GM20000 (cell line): ENCODE measurements around the gene FKBP5.
"Not testable (repeated sequence)": the region's sequence is repeated elsewhere in the genome, so short reads cannot be mapped to it uniquely, and the experiment has no call there.

ENCODE experiments used
- DNase-seq: peaks from one replicate; pipeline ENCODE4 v3.0.0; 2012; ENCODE audit warnings: low spot score
- TF ChIP-seq, protein P1 (sequence below): IDR thresholded peaks from 2 replicates; pipeline ENCODE4 v1.5.1; 2012; ENCODE audit warnings: mild to moderate bottlenecking, control low read depth; ENCODE audit errors: extremely low read depth, missing control alignments

FKBP5 gene

DNA sequence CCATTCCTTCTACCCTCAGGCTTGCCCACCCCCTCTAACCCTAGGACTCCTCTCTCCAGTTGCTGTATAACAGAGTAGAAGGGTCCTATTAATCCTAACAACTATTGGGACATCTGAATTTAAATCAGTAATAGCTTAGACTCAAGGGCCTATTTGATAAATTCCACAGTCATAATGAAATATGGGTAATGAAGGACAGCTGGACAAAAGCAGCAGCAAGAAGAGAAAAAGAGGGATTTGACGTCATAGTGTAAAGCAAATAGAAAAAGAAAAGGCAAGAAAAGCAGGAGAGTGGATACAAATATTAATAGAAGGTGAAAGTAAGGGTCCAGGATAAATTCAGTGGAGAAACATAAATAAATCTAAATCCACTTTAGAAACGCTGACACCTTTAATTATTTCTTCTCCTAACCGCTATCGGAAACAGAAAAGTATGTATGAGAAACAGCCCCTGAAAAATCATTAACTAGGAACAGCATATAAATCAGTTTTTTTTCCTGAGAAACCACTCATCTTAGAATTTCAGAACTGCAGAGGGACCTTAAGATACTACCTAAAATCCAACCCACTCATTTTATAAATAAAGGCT, 12.8 kb downstream of the FKBP5 start:
- DNase-seq, result no peak
- TF ChIP-seq, protein P1, sequence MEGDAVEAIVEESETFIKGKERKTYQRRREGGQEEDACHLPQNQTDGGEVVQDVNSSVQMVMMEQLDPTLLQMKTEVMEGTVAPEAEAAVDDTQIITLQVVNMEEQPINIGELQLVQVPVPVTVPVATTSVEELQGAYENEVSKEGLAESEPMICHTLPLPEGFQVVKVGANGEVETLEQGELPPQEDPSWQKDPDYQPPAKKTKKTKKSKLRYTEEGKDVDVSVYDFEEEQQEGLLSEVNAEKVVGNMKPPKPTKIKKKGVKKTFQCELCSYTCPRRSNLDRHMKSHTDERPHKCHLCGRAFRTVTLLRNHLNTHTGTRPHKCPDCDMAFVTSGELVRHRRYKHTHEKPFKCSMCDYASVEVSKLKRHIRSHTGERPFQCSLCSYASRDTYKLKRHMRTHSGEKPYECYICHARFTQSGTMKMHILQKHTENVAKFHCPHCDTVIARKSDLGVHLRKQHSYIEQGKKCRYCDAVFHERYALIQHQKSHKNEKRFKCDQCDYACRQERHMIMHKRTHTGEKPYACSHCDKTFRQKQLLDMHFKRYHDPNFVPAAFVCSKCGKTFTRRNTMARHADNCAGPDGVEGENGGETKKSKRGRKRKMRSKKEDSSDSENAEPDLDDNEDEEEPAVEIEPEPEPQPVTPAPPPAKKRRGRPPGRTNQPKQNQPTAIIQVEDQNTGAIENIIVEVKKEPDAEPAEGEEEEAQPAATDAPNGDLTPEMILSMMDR, result no peak

DNA sequence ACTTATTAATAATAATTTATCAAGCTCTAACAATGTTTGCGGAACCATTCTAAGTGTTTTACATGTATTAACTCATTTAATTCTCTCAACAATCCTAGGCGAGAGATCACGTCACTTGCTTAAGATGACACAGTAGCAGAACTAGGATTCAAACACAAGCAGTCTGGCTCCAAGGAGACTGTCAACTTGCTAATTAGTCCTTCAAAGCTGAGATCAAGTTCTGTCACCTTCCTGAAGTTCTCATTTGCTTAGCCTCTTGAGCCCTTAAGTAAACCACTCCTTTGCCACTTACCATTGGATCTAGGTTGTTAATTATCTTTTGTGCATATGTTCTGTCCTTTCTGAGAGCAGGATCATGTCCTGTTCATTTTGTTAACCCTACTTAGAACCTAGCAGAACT, 14.1 kb downstream of the FKBP5 start:
- TF ChIP-seq, protein P1, result no peak
- no peak for DNase-seq

DNA sequence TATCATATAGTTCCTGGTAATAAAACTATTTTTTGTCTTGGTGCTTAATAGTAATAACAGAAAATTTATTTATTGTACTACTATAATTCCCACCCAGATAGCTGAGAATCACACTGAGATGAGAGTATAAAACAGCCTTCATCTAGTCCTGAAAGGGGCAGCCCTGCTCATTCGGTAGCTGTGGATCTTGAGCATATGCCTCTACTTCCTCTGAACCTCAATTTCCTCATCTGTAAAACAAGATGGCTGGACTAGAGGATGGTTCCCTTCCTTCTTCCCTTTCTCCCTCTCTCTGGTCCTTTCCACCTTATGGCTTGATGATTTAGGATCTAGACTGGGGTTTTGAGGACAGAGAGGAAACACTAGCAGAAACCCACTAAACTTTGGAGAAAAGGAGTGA, 15.0 kb downstream of the FKBP5 start:
- TF ChIP-seq, protein P1, result no peak
- no peak for DNase-seq

DNA sequence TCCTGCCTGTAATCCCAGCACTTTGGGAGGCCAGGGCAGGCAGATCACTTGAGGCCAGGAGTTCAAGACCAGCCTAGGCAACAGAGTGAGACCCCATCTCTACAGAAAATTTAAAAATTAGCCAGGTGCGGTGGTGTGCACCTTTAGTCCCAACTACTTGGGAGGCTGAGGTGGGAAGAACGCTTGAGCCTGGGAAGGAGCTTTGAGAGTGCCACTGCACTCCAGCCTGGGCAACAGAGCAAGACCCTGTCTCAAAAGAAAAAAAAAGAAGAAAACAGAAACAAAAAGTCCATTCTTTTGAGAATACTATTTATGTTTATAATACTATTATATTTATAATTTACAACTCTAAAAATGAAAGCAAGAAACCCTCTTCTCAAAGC, 15.4 kb downstream of the FKBP5 start:
- not testable (repeated sequence) for DNase-seq

DNA sequence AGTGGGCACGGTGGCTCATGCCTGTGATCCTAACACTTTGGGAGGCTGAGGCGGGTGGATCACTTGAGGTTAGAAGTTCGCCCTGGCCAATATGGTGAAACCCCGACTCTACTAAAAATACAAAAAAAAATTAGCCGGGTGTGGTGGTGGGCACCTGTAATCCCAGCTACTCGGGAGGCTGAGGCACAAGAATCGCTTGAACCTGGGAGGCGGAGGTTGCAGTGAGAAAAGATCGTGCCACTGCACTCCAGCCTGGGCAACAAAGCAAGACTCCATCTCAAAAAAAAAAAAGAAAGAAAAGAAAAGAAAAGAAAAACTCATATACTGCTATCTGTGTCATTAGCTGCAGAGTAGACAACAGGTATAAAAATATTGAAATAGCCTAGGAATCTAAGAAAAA, 18.3 kb downstream of the FKBP5 start:
- not testable (repeated sequence) for DNase-seq

DNA sequence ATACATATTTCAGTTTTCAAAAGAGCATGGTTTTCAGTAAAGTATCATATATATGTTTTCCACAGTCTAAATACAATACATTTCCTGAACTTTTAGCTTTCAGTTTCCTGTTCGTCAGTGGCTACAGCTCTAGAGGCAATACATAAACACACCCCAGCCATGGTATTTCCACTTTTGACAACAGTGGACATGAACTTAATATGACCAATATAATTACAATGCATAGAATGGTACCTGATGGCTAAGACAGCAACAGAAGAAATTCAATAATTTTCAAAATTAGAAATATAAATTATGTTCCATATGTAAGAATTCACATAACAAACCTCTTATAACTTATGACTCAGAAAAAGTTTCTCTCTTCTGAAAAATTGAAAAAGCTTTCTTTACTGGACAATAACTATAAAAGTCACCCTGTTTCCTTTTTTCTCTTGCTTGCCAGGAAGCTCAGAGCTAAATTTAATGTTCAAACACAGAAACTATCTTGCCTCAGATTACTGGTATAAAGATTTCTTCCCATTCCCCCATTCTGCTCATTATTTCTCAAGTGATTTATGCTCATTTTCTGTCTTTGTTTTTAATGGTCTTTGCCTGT, 19.2 kb downstream of the FKBP5 start:
- DNase-seq, result no peak
- TF ChIP-seq, protein P1, result no peak

DNA sequence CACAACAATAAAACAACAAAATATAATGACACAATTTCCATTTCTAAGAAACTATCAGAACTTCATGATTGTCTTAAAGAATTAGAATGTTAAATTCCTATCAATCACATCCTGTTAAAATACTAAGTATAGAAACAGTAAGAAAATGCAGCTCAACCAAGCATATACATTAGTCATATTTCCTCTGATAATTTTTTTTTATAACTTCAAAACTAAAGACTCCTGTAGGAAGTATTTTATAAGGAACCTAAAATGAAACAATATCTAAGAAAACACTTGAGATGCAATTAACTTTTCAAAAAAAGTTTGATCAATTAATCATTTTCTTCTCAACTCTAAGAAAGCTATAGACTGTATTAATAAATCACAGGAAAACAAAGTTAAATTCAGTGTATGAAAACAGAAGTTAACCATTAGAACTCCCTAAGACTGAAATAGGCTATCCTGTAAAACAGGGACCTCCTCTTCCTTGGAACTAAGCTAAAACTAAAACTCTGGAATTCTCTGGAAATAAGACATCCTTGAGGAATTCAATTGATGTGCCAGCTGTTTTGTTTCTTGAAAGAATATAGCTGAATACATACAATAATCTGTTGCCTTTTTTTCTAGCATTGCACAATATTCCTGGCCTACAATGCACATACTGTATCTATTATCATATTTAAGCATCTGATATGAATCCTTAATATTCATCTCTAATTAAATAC, 19.8 kb downstream of the FKBP5 start:
- TF ChIP-seq, protein P1, result no peak
- DNase-seq, result no peak

DNA sequence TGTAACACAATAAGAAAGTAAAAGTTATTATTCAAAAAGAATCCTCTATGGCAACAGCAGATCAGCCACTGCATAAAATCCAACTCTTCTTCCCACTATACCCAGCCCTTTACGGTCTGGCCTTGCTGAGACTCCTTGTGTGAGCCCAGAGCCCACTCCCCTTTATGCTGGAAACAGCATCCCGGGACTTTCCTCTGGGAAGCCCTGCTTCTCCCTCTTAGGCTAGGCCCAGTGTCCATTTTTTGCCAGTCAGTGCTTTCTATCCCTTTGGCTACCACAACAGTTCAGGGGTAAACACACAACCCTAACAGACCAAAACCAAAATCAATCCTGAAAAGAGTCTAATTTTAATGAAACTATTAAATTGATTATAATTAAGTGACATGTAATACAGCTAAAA, 20.6 kb downstream of the FKBP5 start:
- TF ChIP-seq, protein P1, result no peak
- no peak for DNase-seq
